OCI-LY3 (cell line): ENCODE results near the gene TRMU.

Experiments
- H2AFZ ChIP-seq: fragments of 200-600, 300-600 bp; shearing (Covaris generic); 2 replicates; pipeline ENCODE4 v1.6.0; 2014; ENCODE audit warnings: antibody characterized with exemption, low read depth, low read length
- H3K27ac ChIP-seq: fragments of 200-600, 300-600 bp; sonication (generic); 2 replicates; pipeline ENCODE4 v1.5.1; 2014; ENCODE audit warnings: mild to moderate bottlenecking, low read length, moderate library complexity, mixed read lengths
- H3K27me3 ChIP-seq: fragments of 200-600, 300-600 bp; sonication (generic); 2 replicates; pipeline ENCODE4 v1.6.1; 2014; ENCODE audit warnings: low read depth, low read length, mixed read lengths
- H3K36me3 ChIP-seq: fragments of 200-600, 300-600 bp; sonication (generic); replicated peaks from 2 replicates; pipeline ENCODE3; 2014; ENCODE audit warnings: low read depth, low read length, mixed read lengths
- H3K4me1 ChIP-seq: fragments of 300-600, 200-600 bp; sonication (generic); 2 replicates; pipeline ENCODE4 v1.6.1; 2014; ENCODE audit warnings: low read length, mixed read lengths
- H3K4me2 ChIP-seq: fragments of 200-600, 300-600 bp; sonication (generic); 2 replicates; pipeline ENCODE4 v1.6.1; 2014; ENCODE audit warnings: low read length, mixed read lengths
- H3K4me3 ChIP-seq: fragments of 300-600, 200-600 bp; sonication (generic); 2 replicates; pipeline ENCODE4 v1.5.1; 2014; ENCODE audit warnings: antibody characterized with exemption, mild to moderate bottlenecking, low read length, moderate library complexity
- H3K79me2 ChIP-seq: fragments of 300-600, 200-600 bp; shearing (Covaris generic); 2 replicates; pipeline ENCODE4 v1.6.1; 2014; ENCODE audit warnings: mild to moderate bottlenecking, low read length, mixed read lengths
- H3K9ac ChIP-seq: fragments of 300-600, 200-600 bp; shearing (Covaris generic); 2 replicates; pipeline ENCODE4 v1.6.0; 2014; ENCODE audit warnings: mild to moderate bottlenecking, low read length, moderate library complexity
- H3K9me3 ChIP-seq: fragments of 200-600, 300-600 bp; shearing (Covaris generic); 2 replicates; pipeline ENCODE4 v1.6.1; 2014; ENCODE audit warnings: low read length, mixed read lengths; ENCODE audit not compliant: insufficient read depth
- H4K20me1 ChIP-seq: fragments of 200-600, 300-600 bp; sonication (generic); 2 replicates; pipeline ENCODE4 v1.6.1; 2016; ENCODE audit warnings: low read length, mixed read lengths; ENCODE audit not compliant: insufficient read depth
- EZH2phosphoT487 ChIP-seq: fragments of 200-600 bp; shearing (Covaris generic); IDR thresholded peaks from 2 replicates; pipeline ENCODE4 v1.6.1; 2018; ENCODE audit warnings: antibody characterized with exemption, mixed run types, low read depth
- TF ChIP-seq, protein P1 (sequence below): fragments of 200-600, 300-600 bp; sonication (generic); IDR thresholded peaks from 2 replicates; pipeline ENCODE4 v1.5.1; 2014; ENCODE audit warnings: antibody characterized with exemption, low read length, low read depth

Gene TRMU

DNA sequence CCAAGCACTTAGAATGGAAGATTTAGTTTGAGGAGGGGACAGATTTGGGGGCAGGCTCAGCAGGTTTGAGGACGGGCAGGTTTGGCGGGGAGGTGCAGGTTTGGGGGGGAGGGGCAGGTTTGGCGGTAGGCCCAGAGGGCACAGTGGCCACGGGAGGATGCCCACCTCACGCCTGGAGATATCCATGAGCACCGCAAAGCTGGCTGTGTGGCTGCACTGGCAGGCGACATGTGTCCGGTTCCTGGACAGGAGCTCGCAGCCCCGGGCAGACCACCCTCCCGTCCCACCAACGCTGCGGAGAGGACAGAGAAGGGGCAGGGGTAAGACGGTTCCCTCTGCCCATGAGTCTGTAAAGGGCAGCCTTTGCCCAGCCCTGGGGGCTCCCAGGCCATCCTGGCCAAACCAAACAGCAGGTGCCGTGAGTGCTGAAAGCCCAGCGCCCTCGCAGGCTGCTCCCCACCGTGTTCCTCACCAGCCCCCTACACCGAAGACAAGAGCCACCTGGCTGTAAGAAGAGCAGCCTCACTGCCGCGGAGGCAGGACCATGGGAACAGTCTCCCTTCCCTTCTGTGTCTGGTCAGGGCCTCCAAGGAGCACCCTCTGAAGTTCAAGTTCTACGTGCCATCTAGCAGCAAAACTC lies 43.0 kb downstream of the TRMU start:
- Histone ChIP-seq H3K9me3 (no peaks in the 10 kb centered on the region), H3K4me1 (no peaks in the 10 kb centered on the region), H3K27me3 (no peaks in the 10 kb centered on the region), H3K79me2 (no peaks in the 10 kb centered on the region), H4K20me1 (no peaks in the 10 kb centered on the region), H3K4me3 (no peak overlapping the region), H3K4me2 (no peak overlapping the region), H3K27ac (no peak overlapping the region), H3K9ac (no peak overlapping the region), H3K36me3 (no peaks in the 10 kb centered on the region), H2AFZ (no peak overlapping the region)
- no peak for TF ChIP-seq EZH2phosphoT487
- TF ChIP-seq, protein P1, sequence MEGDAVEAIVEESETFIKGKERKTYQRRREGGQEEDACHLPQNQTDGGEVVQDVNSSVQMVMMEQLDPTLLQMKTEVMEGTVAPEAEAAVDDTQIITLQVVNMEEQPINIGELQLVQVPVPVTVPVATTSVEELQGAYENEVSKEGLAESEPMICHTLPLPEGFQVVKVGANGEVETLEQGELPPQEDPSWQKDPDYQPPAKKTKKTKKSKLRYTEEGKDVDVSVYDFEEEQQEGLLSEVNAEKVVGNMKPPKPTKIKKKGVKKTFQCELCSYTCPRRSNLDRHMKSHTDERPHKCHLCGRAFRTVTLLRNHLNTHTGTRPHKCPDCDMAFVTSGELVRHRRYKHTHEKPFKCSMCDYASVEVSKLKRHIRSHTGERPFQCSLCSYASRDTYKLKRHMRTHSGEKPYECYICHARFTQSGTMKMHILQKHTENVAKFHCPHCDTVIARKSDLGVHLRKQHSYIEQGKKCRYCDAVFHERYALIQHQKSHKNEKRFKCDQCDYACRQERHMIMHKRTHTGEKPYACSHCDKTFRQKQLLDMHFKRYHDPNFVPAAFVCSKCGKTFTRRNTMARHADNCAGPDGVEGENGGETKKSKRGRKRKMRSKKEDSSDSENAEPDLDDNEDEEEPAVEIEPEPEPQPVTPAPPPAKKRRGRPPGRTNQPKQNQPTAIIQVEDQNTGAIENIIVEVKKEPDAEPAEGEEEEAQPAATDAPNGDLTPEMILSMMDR: no peak

DNA sequence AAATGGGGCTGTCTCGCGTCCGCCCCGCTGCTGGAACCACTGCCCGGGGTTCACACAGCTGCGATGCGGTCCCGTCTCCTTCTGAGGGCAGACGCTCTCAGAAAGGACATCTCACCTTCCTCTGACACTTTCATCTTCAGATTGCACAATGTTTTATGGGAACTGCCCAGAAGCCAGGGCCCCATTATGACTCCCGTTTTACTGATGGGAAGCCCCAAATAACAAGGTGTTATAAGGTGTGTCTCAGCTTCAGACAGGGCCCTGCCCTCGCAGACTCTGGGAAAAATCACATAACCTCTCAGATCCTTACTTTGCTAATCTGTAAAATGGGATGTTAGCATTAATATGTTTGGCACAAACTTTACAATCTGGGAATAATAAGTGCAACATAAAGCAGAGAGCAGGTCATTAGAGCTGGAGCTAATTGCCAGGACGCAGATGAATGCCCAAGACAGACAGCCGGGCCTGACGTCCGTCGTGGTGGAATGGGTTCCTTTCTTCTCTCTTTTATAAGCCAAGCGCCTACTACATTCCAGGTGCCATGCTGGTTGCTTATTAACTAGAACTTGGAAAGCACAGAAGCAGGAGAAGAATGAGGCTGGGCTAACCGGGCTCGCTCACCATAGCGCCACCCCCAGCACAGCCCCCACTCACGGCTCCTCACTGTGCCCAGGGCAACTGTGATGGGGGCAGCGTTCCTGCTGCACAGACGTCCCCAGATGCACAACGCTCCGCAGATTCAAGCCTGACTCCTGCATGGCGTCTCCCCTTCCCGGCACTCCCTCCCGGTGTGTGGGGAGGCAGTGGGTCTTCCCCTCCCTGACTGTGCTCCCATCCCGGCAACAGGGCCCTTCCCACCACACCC lies 43.8 kb downstream of the TRMU start:
- H3K27me3 ChIP-seq: no peaks in the 10 kb centered on the region
- H4K20me1 ChIP-seq: no peaks in the 10 kb centered on the region
- H3K4me2 ChIP-seq: no peak overlapping the region
- H3K79me2 ChIP-seq: no peaks in the 10 kb centered on the region
- no peak overlapping the region for H3K9ac ChIP-seq
- H3K27ac ChIP-seq: no peak overlapping the region
- no peak overlapping the region for H2AFZ ChIP-seq
- no peaks in the 10 kb centered on the region for H3K4me1 ChIP-seq
- no peak for TF ChIP-seq EZH2phosphoT487
- TF ChIP-seq, protein P1: no peak
- H3K36me3 ChIP-seq: no peaks in the 10 kb centered on the region
- H3K4me3 ChIP-seq: no peak overlapping the region
- no peaks in the 10 kb centered on the region for H3K9me3 ChIP-seq

DNA sequence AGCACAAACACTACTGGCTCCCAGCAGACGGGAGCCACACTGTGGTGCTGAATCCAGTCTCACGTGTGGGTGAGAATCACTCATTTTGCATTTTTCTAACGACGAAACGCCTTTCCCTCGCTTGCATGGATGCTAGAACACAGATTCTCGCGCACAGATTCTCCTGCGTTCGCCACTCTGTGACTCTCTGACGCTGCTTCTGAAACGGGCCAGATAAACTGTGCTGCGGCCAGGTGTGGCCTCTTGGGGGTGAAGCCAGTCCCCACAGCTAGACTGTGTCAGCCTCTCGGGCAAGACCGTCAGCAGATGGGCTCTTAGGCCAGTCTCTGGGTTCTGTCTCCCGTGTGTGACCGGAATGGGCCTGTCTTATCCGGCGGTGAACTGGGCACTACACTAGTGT lies 44.6 kb downstream of the TRMU start:
- no peaks in the 10 kb centered on the region for H3K27me3 ChIP-seq
- TF ChIP-seq EZH2phosphoT487: no peak
- TF ChIP-seq, protein P1: no peak
- H2AFZ ChIP-seq: no peak overlapping the region
- H3K4me1 ChIP-seq: no peaks in the 10 kb centered on the region
- no peaks in the 10 kb centered on the region for H3K9me3 ChIP-seq
- H3K27ac ChIP-seq: no peak overlapping the region
- H3K4me2 ChIP-seq: no peak overlapping the region
- no peak overlapping the region for H3K4me3 ChIP-seq
- H3K9ac ChIP-seq: no peak overlapping the region
- no peaks in the 10 kb centered on the region for H3K79me2 ChIP-seq
- H4K20me1 ChIP-seq: no peaks in the 10 kb centered on the region
- no peaks in the 10 kb centered on the region for H3K36me3 ChIP-seq

DNA sequence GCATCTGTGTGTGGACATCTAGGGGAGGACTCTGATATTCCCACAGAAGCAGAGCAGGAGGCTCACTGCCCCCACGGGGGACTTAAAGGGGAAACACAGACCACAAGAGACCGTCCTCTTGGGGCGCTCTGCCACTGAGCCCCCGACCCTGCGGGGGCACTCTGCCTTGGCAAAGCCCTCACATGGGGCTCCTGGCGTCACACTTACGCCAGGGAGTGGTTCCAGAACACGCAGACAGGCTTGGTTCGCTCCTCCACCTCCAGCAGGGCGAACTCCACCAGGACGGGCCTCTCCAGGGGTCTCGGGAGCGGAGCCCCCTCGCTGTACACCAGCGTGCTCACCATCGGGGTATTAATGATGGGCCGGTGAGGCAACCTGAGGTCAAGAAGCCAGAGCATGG lies 45.1 kb downstream of the TRMU start:
- TF ChIP-seq EZH2phosphoT487: no peak
- TF ChIP-seq, protein P1: no peak
- no peak overlapping the region for H3K27ac ChIP-seq

More for the DNA sequence above, 45.1 kb downstream of the TRMU start:
- Histone ChIP-seq H3K4me1 (no peaks in the 10 kb centered on the region), H4K20me1 (no peaks in the 10 kb centered on the region), H3K4me3 (no peak overlapping the region), H3K9ac (no peak overlapping the region), H3K79me2 (no peaks in the 10 kb centered on the region), H3K4me2 (no peak overlapping the region), H3K36me3 (no peaks in the 10 kb centered on the region), H3K27me3 (no peaks in the 10 kb centered on the region), H3K9me3 (no peaks in the 10 kb centered on the region), H2AFZ (no peak overlapping the region)
